Peyer's patch (tissue), 4 donors: Measurements from ENCODE around the gene MTCH2. TPM values are rescaled to one million over a fixed set of nuclear protein-coding genes. Genes with fewer than 3 reads are reported as not detected.

Experiments
- DNase-seq, 3 donors: peaks; one replicate each; pipeline ENCODE4 v3.0.0-alpha.2; 2017 to 2019
- H3K27ac ChIP-seq, 4 donors: fragments of 200-600 bp; sonication (generic); one replicate each; pipeline ENCODE4 v1.5.1; 2016 to 2019
- H3K27me3 ChIP-seq, 2 donors: fragments of 200-600 bp; sonication (generic); one replicate each; pipeline ENCODE4 v1.5.1; 2019
- H3K36me3 ChIP-seq, 3 donors: fragments of 200-600 bp; sonication (generic); one replicate each; pipeline ENCODE4 v1.5.1; 2016 to 2019
- H3K4me1 ChIP-seq, 4 donors: fragments of 200-600 bp; sonication (generic); one replicate each; pipeline ENCODE4 v1.5.1; 2016 to 2019
- H3K4me3 ChIP-seq, 4 donors: fragments of 200-600 bp; sonication (generic); 1 replicate in 3 of 4; 2 replicates in 1 of 4; pipeline ENCODE4 v1.5.1; 2016 to 2019; ENCODE audit warnings: mild to moderate bottlenecking in 1 of 4
- H3K9me3 ChIP-seq, 4 donors: fragments of 200-600 bp; sonication (generic); one replicate each; pipeline ENCODE4 v1.5.1; 2016 to 2019; ENCODE audit warnings: mild to moderate bottlenecking in 1 of 4
- CTCF ChIP-seq, 6 experiments: fragments of 450-650 bp in 4 of 6; fragments of 200-600 bp in 2 of 6; sonication (generic) in 1 of 6; IDR thresholded peaks; one replicate each; pipeline ENCODE4 v1.5.1; 2017 to 2019; ENCODE audit warnings: antibody characterized with exemption in 6 of 6, mild to moderate bottlenecking in 3 of 6, moderate library complexity in 1 of 6
- POLR2A ChIP-seq, 2 donors: fragments of 450-650 bp; IDR thresholded peaks; one replicate each; pipeline ENCODE4 v1.5.1; 2017; ENCODE audit warnings: antibody characterized with exemption in 2 of 2, mild to moderate bottlenecking in 2 of 2, moderate library complexity in 2 of 2
- total RNA-seq, 4 donors: library from RNA; depleted of rRNA; stranded (reverse); fragments of >200 nt; gene quantifications; one replicate each; pipeline ENCODE4 v1.1.0, GENCODE V29; 2016

The MTCH2 gene
- total RNA-seq, 4 donors from 2014 or later: 36.3 to 118 (median 75.8) TPM

- no peak for DNase-seq
- Histone ChIP-seq H3K9me3 (no peaks in the 10 kb centered on the region), H3K27me3 (peaks cover 0 to 17% of the 10 kb centered on the region in 2 donors), H3K4me3 (peak overlapping the region in 2 of 4 donors; percentile 37 to 46), H3K27ac (no peak overlapping the region), H3K4me1 (peaks cover 0 to 13% (median 7%) of the 10 kb centered on the region in 4 donors), H3K36me3 (no peaks in the 10 kb centered on the region)
- TF ChIP-seq CTCF (IDR thresholded peaks at IDR 0.05) (no peak), POLR2A (IDR thresholded peaks at IDR 0.05) (no peak)
Observed at GRCh38 chr11:47589977-47590861, 52.1 kb downstream of the MTCH2 start.

GRCh38 chr11:47589584-47589976, 52.8 kb downstream of the MTCH2 start:
- Histone ChIP-seq H3K27ac (no peak overlapping the region), H3K4me1 (peaks cover 0 to 13% (median 7%) of the 10 kb centered on the region in 4 donors), H3K36me3 (peaks cover 0 to 6% (median 0%) of the 10 kb centered on the region in 3 donors), H3K4me3 (peak overlapping the region in 2 of 4 donors; percentile 37 to 46), H3K9me3 (no peaks in the 10 kb centered on the region), H3K27me3 (peaks cover 0 to 16% of the 10 kb centered on the region in 2 donors)
- TF ChIP-seq CTCF (IDR thresholded peaks at IDR 0.05) (no peak), POLR2A (IDR thresholded peaks at IDR 0.05) (no peak)
- no peak for DNase-seq

GRCh38 chr11:47589118-47589517, 53.2 kb downstream of the MTCH2 start:
- TF ChIP-seq POLR2A (IDR thresholded peaks at IDR 0.05) (no peak), CTCF (IDR thresholded peaks at IDR 0.05) (no peak)
- Histone ChIP-seq H3K9me3 (no peaks in the 10 kb centered on the region), H3K27me3 (peaks cover 0 to 12% of the 10 kb centered on the region in 2 donors), H3K4me1 (peaks cover 0 to 9% (median 4%) of the 10 kb centered on the region in 4 donors), H3K27ac (no peak overlapping the region), H3K36me3 (peaks cover 0 to 11% (median 0%) of the 10 kb centered on the region in 3 donors), H3K4me3 (peak overlapping the region in 1 of 4 donors; percentile 37)
- DNase-seq: no peak

GRCh38 chr11:47587723-47588326, 54.5 kb downstream of the MTCH2 start:
- H3K9me3 ChIP-seq: no peaks in the 10 kb centered on the region
- TF ChIP-seq CTCF (IDR thresholded peaks at IDR 0.05) (no peak), POLR2A (IDR thresholded peaks at IDR 0.05) (no peak)
- peaks cover 0 to 3% (median 0%) of the 10 kb centered on the region in 4 donors for H3K4me1 ChIP-seq
- peaks cover 0 to 24% (median 0%) of the 10 kb centered on the region in 3 donors for H3K36me3 ChIP-seq
- H3K27ac ChIP-seq: no peak overlapping the region
- H3K27me3 ChIP-seq: no peaks in the 10 kb centered on the region
- no peak overlapping the region for H3K4me3 ChIP-seq
- peak in 1 of 3 donors; percentile 60 for DNase-seq

- Histone ChIP-seq H3K27me3 (no peaks in the 10 kb centered on the region), H3K36me3 (peaks cover 0 to 30% (median 0%) of the 10 kb centered on the region in 3 donors), H3K4me3 (no peak overlapping the region), H3K27ac (no peak overlapping the region), H3K4me1 (peaks cover 0 to 3% (median 0%) of the 10 kb centered on the region in 4 donors), H3K9me3 (no peaks in the 10 kb centered on the region)
- TF ChIP-seq CTCF (IDR thresholded peaks at IDR 0.05): no peak
- no peak for TF ChIP-seq POLR2A (IDR thresholded peaks at IDR 0.05)
- DNase-seq: no peak
Observed at GRCh38 chr11:47587039-47587716, 55.2 kb downstream of the MTCH2 start.
